22Rv1 (cell line): ENCODE results near the gene NCKAP5.

Experiments
- ZFX ChIP-seq: fragments of 450-650 bp; IDR thresholded peaks from 2 replicates; pipeline ENCODE4 v1.6.1; 2017; ENCODE audit warnings: antibody characterized with exemption, borderline replicate concordance
- TF ChIP-seq, protein P1 (sequence below): fragments of 450-650 bp; IDR thresholded peaks from 2 replicates; pipeline ENCODE4 v1.5.1; 2017; ENCODE audit warnings: mild to moderate bottlenecking

DNA sequence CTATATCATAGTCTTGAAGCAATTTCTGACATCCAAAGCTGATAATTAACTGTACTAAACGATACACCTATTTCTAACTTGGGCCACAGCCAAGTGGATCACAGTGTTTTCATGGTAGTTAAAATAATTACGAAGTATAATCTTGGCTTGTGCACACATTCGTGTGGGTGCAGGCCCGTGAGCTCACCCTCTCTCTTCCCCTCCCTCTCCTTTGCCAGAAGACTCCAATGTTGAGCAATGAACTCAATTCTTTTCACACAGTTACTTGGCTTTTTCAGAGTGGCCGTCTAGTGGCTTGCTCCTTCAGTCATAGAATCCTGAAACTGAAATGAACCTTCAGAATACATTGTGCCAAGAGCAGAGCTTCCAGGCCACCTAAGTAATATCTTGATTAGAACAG lies 178.7 kb downstream of the NCKAP5 start:
- TF ChIP-seq, protein P1, sequence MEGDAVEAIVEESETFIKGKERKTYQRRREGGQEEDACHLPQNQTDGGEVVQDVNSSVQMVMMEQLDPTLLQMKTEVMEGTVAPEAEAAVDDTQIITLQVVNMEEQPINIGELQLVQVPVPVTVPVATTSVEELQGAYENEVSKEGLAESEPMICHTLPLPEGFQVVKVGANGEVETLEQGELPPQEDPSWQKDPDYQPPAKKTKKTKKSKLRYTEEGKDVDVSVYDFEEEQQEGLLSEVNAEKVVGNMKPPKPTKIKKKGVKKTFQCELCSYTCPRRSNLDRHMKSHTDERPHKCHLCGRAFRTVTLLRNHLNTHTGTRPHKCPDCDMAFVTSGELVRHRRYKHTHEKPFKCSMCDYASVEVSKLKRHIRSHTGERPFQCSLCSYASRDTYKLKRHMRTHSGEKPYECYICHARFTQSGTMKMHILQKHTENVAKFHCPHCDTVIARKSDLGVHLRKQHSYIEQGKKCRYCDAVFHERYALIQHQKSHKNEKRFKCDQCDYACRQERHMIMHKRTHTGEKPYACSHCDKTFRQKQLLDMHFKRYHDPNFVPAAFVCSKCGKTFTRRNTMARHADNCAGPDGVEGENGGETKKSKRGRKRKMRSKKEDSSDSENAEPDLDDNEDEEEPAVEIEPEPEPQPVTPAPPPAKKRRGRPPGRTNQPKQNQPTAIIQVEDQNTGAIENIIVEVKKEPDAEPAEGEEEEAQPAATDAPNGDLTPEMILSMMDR: no peak
- TF ChIP-seq ZFX: no peak
